Brain pericyte (primary cell): Measurements from ENCODE around the gene WNK3.
"Not testable (repeated sequence)": the region's sequence is repeated elsewhere in the genome, so short reads cannot be mapped to it uniquely, and the experiment has no call there.

ENCODE experiments used
- DNase-seq: peaks from one replicate; pipeline ENCODE4 v3.0.0-alpha.2; 2012; ENCODE audit warnings: low read depth, low spot score

Gene WNK3

GRCh38 chrX:54357414-54358377 is at the start of gene WNK3:
Gene WNK3 (minus strand): TSS chrX:54358046.
- DNase-seq, result peak; percentile 47

DNA sequence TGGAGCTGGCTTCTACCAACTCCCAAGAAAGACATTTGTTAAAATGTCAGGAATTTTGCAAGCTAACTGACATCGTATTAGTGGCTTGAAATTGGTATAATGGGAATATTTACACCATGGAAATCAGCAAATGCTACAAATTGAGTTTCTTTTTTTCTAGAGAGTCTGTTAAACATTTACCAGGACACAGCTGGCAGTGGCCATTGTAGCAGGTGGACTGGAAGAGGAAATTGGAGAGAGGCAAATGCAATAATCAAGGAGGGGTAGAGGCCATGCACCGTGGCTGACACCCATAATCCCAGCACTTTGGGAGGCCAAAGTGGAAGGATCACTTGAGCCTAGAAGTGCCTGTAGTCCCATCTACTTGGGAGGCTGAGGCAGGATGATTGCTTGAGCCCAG is 49.4 kb upstream of the WNK3 start:
- DNase-seq, result no peak

DNA sequence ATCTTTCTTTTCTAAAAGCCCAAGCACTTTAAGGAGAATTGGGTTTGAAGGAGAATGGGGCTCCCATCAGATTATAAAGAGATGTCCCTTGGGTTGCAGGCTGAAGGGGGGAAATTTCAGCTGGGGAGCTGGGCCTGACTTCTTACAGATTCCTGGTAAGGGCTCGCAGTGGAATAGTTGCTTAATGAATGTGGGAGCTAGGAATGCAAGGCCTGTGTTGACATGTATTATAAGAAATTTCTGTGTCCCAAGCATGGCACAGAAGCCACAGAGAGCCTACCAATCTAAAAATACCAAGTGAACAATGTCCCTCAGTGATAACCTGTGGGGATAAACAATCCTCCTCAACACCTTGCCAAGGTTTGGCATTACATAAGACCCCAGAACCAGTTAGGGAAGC is 39.3 kb upstream of the WNK3 start:
- DNase-seq, result no peak

DNA sequence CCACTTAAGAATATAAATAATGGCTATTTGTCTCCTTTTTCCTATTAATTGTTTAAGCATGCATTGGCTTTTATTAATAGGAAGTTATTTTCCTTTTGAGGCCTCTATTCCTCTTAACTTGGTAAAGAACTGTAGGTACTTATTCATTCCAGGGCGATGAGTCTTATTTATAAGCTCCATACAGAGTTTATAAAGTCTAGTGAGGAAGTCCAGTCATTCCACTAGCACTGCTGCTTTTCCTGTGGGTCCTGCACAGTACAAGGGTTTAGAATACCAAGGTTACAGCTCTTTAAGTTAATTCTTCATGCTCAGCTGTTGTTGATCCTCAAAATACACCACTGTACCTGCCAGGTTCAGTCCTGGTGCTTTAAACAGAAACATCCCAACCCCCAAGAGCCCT is 28.5 kb upstream of the WNK3 start:
- no peak for DNase-seq

DNA sequence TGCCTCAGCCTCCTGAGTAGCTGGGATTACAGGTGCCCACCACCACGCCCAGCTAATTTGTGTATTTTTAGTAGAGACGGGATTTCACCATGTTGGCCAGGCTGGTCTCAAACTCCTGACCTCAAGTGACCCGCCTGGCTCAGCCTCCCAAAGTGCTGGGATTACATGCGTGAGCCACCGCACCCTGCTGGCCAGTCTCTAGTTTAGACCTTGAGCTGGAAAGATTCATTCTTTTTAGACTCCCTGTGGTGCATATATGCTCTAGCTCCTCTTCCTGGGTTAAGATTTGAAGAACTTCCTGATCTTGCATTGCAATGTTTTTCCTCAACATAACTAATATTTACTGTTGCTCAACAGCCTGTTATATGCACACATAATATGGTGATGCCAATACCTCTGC is 26.8 kb upstream of the WNK3 start:
- not testable (repeated sequence) for DNase-seq

GRCh38 chrX:54359408-54359807 is 1.6 kb upstream of the WNK3 start:
- no peak for DNase-seq

DNA sequence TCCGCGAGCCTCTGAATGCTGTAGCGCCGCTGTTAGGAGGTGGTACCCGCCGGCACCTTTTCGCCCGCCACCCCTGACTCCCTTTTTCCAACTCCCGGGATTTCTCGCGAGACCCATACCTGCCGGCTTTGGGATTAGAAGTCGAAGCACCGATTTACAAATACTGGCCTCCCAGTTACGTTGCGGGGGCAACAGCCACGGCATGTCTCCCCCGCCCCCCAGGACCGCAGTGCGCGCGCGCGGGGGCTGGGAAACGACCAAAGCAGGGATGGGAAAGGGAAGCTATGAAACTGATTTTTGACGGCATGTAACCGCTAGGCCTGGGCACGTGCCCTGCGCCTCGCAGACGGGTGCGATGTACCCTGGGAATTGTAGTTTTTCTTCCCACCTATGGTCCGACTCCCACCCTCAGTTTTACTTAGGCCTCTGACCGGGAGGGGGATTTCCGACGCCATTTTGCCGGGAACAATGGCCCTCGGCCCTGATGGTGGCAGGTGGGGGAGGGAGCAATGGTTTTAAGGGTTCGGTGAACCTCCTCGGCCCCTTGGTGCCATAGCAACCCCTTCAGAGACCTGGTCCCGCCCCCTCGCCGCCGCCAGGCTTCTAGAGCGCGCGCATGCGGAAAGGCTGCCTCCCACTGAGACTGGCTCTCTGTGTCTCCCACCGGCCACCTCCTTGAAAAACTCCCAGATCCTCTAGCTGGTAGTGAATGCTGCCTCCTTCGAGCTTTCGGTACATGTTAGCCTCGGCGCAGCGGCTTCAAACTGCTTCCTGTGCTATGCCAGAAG is 772 bp upstream of the WNK3 start:
- DNase-seq, result peak; percentile 61

DNA sequence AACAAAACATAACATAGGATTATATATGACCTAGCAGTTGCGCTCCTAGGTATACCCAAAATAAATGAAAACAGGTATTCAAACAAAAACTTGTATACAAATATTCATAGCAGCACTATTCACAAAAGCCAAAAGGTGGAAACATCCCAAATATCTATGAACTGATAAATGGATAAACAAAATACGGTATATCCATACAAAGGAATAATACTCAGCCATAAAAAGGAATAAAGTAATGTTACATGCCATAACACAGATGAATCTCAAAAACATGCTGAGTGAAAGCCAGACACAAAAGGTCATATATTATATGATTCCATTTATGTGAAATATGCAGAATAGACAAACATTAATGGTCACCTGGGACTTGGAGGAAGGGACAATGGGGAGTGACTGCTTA is 5.2 kb downstream of the WNK3 start:
- no peak for DNase-seq

DNA sequence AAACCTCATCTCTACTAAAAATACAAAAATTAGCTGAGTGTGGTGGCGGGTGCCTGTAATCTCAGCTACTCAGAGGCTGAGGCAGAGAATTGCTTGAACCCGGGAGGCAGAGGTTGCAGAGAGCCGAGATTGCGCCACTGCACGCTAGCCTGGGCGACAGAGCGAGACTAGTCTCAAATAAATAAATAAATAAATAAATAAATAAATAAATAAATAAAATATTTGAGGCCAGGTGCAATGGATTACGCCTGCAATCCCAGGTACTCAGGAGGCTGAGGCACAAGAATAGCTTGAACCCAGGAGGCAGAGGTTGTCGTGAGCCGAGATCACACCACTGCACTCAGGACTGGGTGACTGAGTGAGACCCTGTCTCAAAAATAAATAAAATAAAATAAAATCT is 20.5 kb downstream of the WNK3 start:
- DNase-seq, result not testable (repeated sequence)

DNA sequence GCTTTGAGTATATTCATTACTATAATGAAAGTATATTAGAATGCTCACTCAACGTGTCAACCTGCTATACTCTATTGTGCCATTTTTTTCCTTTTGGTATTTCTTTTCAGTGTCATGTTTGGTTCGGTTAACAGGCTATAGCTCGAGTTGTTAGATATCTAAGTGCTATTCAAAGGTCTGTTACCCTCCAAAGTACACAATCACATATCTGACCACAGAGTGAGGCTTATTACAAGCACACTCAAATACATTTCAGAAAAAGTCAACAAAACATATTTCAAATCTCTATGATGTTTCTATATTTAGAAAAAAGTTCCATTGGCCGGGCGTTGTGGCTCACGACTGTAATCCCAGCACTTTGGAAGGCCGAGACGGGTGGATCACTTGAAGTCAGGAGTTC is 32.8 kb downstream of the WNK3 start:
- no peak for DNase-seq

DNA sequence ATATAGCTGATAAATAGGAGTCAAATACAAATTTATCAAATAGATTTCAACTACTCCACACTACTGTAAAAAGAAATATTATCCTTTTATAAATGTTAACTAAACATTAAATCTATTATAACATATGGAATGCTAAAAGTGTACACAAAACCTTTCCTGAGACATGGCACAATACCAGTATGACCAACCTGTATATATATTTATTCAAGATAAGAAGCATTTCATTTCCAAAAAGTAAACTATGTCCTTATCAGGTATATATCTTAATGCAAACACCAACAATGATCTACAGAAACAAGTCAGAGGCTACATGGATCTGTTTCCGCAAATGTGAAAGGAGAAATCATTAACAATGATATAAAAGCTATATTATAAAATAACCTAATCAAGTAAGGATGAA is 37.8 kb downstream of the WNK3 start:
- DNase-seq, result no peak

DNA sequence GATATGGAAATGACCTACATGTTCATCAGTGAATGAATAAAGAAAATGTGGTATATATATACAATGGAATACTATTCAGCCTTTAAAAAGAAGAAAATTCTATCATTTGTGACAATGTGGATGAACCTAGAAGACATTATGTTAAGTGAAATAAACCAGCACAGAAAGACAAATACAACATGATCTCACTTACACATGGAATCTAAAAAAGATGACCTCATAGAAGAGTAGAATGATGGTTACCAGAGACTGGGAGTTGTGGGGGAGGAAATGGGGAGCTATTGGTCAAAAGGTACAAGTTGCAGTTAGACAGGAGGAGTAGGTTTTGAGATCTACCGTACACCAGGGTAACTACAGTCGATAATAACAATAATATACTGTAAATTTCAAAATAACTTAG is 51.5 kb downstream of the WNK3 start:
- DNase-seq, result no peak

- DNase-seq, result no peak
These were observed 56.3 kb downstream of the WNK3 start for GRCh38 chrX:54301516-54301915.

- no peak for DNase-seq
These were observed 63.5 kb downstream of the WNK3 start for GRCh38 chrX:54294306-54294705.

- DNase-seq, result no peak
These were observed 65.1 kb downstream of the WNK3 start for GRCh38 chrX:54292755-54293154.

DNA sequence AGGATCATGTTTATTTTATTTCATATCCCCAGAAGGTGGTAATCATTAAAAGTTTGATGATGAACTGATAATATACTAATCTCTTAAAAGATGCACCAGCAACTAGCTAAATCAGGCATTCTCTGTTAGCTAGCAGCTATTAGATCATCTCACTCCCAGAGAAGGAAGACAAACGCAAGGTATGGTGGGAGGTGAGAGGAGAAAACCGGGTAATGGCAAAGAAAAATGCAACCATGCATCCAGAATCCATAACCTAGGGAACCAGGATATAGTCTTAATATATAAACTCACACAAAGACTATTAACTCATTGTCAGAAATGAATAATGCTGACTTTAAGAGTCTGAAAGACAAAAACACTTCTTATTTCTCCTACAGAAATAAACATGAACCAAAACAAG is 66.1 kb downstream of the WNK3 start:
- no peak for DNase-seq

GRCh38 chrX:54288968-54289367 is 68.9 kb downstream of the WNK3 start:
- no peak for DNase-seq

DNA sequence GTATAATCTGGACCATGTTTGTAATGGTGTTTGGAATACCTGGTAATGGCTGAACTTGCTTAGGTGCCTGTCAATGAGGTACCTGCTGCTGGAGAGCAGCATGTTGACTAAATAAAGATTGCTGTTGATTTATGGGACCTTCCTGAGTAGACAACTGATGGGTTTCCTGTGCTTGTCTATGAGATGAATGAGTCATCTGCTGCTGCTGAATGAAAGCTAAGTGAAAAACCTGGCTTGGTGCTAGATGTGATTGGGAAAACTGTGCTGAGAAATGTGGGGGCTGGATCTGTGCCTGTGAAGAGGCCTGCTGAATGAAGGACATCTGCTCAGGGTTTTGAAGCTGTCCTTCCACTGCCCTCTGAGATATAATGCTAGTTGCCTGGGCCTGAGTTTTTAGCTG is 69.6 kb downstream of the WNK3 start:
- no peak for DNase-seq

- DNase-seq, result no peak
These were observed 76.2 kb downstream of the WNK3 start for GRCh38 chrX:54281676-54282075.

- DNase-seq, result no peak
These were observed 77.4 kb downstream of the WNK3 start for GRCh38 chrX:54280466-54280865.

GRCh38 chrX:54271664-54272063 is 86.2 kb downstream of the WNK3 start:
- DNase-seq, result no peak

DNA sequence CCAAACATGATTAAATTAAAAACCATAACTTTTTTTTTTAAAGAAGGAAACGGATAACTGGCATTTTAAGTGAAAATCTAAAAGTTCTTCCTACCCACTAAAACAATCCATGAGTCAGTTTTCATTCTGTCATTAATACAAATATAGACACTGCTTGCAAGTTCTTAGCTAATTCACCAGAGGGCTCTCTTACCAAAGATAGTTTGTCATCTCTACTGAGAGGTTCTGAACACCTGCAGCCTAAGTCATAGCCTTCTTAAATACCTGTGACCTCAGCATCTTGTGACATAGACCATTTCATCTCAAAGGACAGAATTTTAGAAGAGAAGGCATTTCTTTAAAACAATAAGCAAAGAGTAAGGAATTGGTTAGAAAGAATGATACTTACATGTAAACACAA is 109.5 kb downstream of the WNK3 start:
- DNase-seq, result no peak

DNA sequence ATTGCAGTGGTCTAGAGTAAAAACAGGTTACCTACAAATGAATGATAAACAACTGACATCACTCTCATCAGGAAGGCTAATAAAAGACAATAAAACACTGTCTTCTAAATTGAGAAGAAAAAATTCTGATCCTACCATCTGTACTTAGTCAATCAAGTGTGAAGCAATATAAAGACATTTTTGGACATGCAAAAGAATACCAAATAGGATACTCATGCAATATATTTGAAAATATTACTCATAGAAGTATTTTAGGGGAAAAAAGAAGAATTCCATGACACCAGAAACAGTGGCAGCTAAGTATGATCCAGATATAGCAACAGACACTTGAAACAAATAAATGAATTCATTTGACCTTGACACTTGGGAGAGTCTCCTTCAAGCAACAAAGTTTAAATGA is 111.0 kb downstream of the WNK3 start:
- DNase-seq, result no peak
